A673 (cell line): ENCODE results near the gene UQCC2.

Experiments
- CTCF ChIP-seq: fragments of 300-800, 200-600 bp; sonication (generic); conservative IDR thresholded peaks from 2 replicates; pipeline ENCODE4 v1.5.1; 2017; ENCODE audit warnings: low read depth, mild to moderate bottlenecking, antibody characterized with exemption, low read length, moderate library complexity, mixed read lengths
- EZH2 ChIP-seq: fragments of 200-600 bp; sonication (generic); IDR thresholded peaks from 2 replicates; pipeline ENCODE4 v1.6.1; 2017; ENCODE audit warnings: borderline replicate concordance, low read depth, mild to moderate bottlenecking, mixed read lengths, antibody characterized with exemption, low read length; ENCODE audit not compliant: poor library complexity, severe bottlenecking

GRCh38 chr6:33751771-33752645 lies 40.5 kb upstream of the UQCC2 start:
- TF ChIP-seq CTCF (no peak), EZH2 (no peak)
